Measurements from ENCODE around the gene MICAL3.

MICAL3 gene

GRCh38 chr22:17951315-17951714 is 73.0 kb downstream of the MICAL3 start:
- Histone ChIP-seq H3K27ac (no peak overlapping the region), H3K36me3 (replicated peaks) (no peaks in the 10 kb centered on the region), H3K27me3 (replicated peaks) (no peaks in the 10 kb centered on the region), H3K4me3 (ENCODE audit: low read depth, low read length) (no peak overlapping the region)
- TF ChIP-seq CTCF (IDR thresholded peaks at IDR 0.05; ENCODE audit: low read depth, low read length, missing control alignments), result no peak
- in situ Hi-C loops (cut with HindIII; ENCODE audit: low pct_ligation_motif_present, low sequenced_read_pairs), result no loop called here
- DNase-seq, result no peak

GRCh38 chr22:17950651-17951214 is 73.6 kb downstream of the MICAL3 start:
- Histone ChIP-seq H3K27ac (no peak overlapping the region), H3K4me3 (ENCODE audit: low read depth, low read length) (no peak overlapping the region), H3K27me3 (replicated peaks) (no peaks in the 10 kb centered on the region), H3K36me3 (replicated peaks) (no peaks in the 10 kb centered on the region)
- TF ChIP-seq CTCF (IDR thresholded peaks at IDR 0.05; ENCODE audit: low read depth, low read length, missing control alignments), result no peak
- in situ Hi-C loops (cut with HindIII; ENCODE audit: low pct_ligation_motif_present, low sequenced_read_pairs), result no loop called here
- no peak for DNase-seq

- TF ChIP-seq CTCF (IDR thresholded peaks at IDR 0.05; ENCODE audit: low read depth, low read length, missing control alignments), result no peak
- Histone ChIP-seq H3K36me3 (replicated peaks) (no peaks in the 10 kb centered on the region), H3K4me3 (ENCODE audit: low read depth, low read length) (no peak overlapping the region), H3K27me3 (replicated peaks) (no peaks in the 10 kb centered on the region), H3K27ac (no peak overlapping the region)
- in situ Hi-C loops (cut with HindIII; ENCODE audit: low pct_ligation_motif_present, low sequenced_read_pairs), result no loop called here
- DNase-seq, result no peak
These were observed 74.5 kb downstream of the MICAL3 start for GRCh38 chr22:17949642-17950473.

- H3K27me3 ChIP-seq (replicated peaks), result no peaks in the 10 kb centered on the region
- H3K27ac ChIP-seq, result no peak overlapping the region
- no peak overlapping the region for H3K4me3 ChIP-seq (ENCODE audit: low read depth, low read length)
- no peaks in the 10 kb centered on the region for H3K36me3 ChIP-seq (replicated peaks)
- no peak for TF ChIP-seq CTCF (IDR thresholded peaks at IDR 0.05; ENCODE audit: low read depth, low read length, missing control alignments)
- in situ Hi-C loops (cut with HindIII; ENCODE audit: low pct_ligation_motif_present, low sequenced_read_pairs), result no loop called here
- no peak for DNase-seq
These were observed 76.3 kb downstream of the MICAL3 start for GRCh38 chr22:17948101-17948500.

GRCh38 chr22:17946662-17947367 is 77.5 kb downstream of the MICAL3 start:
- in situ Hi-C loops (cut with HindIII; ENCODE audit: low pct_ligation_motif_present, low sequenced_read_pairs), result no loop called here
- no peak overlapping the region for H3K4me3 ChIP-seq (ENCODE audit: low read depth, low read length)
- no peak for DNase-seq
- no peak overlapping the region for H3K27ac ChIP-seq
- H3K36me3 ChIP-seq (replicated peaks), result no peaks in the 10 kb centered on the region
- no peaks in the 10 kb centered on the region for H3K27me3 ChIP-seq (replicated peaks)
- no peak for TF ChIP-seq CTCF (IDR thresholded peaks at IDR 0.05; ENCODE audit: low read depth, low read length, missing control alignments)
